ENCODE results near the gene PCCA.

DNA sequence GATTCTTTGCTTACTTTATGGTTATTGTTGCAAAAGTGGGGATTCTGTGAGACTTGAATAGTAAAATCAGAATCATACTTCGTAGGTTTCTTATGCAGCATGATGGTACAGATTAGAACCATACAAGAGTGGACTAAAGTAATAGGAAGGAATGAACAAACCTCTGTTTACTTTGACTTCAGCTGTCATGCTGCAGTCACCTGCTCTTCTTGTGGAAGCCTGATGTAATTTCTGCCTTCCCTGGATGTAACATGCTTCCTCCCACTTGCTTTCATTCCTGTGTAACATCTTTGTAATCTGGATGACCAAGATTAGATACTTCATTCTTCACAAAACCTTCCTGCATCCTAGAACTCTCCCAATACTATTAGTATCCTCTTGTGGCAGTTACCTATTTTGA, 235.0 kb downstream of the PCCA start:
- no peak for TF ChIP-seq ZNF768 (CRISPR knock-in tag; IDR thresholded peaks at IDR 0.05)
- TF ChIP-seq, protein P1, sequence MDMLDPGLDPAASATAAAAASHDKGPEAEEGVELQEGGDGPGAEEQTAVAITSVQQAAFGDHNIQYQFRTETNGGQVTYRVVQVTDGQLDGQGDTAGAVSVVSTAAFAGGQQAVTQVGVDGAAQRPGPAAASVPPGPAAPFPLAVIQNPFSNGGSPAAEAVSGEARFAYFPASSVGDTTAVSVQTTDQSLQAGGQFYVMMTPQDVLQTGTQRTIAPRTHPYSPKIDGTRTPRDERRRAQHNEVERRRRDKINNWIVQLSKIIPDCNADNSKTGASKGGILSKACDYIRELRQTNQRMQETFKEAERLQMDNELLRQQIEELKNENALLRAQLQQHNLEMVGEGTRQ (IDR thresholded peaks at IDR 0.05; ENCODE audit: low read depth, low read length) = no peak
- TF ChIP-seq, protein P1 (CRISPR knock-in tag; IDR thresholded peaks at IDR 0.05; ENCODE audit: borderline replicate concordance) = no peak
